ENCODE measurements around the gene VPS8. TPM values are rescaled to one million over a fixed set of nuclear protein-coding genes. Genes with fewer than 3 reads are reported as not detected.

Gene VPS8
- total and polyA plus RNA-seq, 4 donors: 4.2 to 34.9 (median 22.9) TPM

- TF ChIP-seq TAF1 (conservative IDR thresholded peaks at IDR 0.05) (no peak), HNF4A (conservative IDR thresholded peaks at IDR 0.05) (no peak), RXRA (IDR thresholded peaks at IDR 0.05) (no peak), MAX (IDR thresholded peaks at IDR 0.05) (no peak), ATF3 (IDR thresholded peaks at IDR 0.05) (no peak), CTCF (IDR thresholded peaks at IDR 0.05; ENCODE audit: low read depth, low read length, missing input control) (no peak), SP1 (IDR thresholded peaks at IDR 0.05) (no peak), JUND (IDR thresholded peaks at IDR 0.05) (no peak), GABPA (IDR thresholded peaks at IDR 0.05 in 1 of 2, conservative IDR thresholded peaks at IDR 0.05 in 1 of 2) (no peak), REST (IDR thresholded peaks at IDR 0.05) (no peak), HNF4G (IDR thresholded peaks at IDR 0.05) (no peak)
- Histone ChIP-seq H3K4me1 (ENCODE audit: control insufficient read depth in 4 of 4, insufficient read depth in 4 of 4, low read length in 3 of 4) (no peaks in the 10 kb centered on the region), H3K4me3 (ENCODE audit: low read depth in 1 of 3, low read length in 3 of 3) (no peak overlapping the region), H3K9ac (ENCODE audit: low read depth in 1 of 2, low read length in 2 of 2) (no peak overlapping the region), H3K27me3 (ENCODE audit: control insufficient read depth in 4 of 4, insufficient read depth in 4 of 4, low read length in 3 of 4) (no peaks in the 10 kb centered on the region), H3K9me3 (ENCODE audit: control insufficient read depth in 4 of 4, low read length in 3 of 4) (no peaks in the 10 kb centered on the region), H3K36me3 (ENCODE audit: control insufficient read depth in 4 of 4, insufficient read depth in 3 of 4, low read depth in 1 of 4, low read length in 3 of 4) (no peaks in the 10 kb centered on the region), H3K27ac (ENCODE audit: low read depth in 1 of 2, low read length in 2 of 2) (no peak overlapping the region)
- DNase-seq (ENCODE audit: low spot score): no peak
- 98% methylated on average over 1 of the region's 1 CpG for WGBS
Measured at GRCh38 chr3:185037801-185038200, 225.8 kb downstream of the VPS8 start.

- Histone ChIP-seq H3K4me1 (ENCODE audit: control insufficient read depth in 4 of 4, insufficient read depth in 4 of 4, low read length in 3 of 4) (peaks cover 0 to 5% (median 0%) of the 10 kb centered on the region in 4 donors), H3K4me3 (ENCODE audit: low read depth in 1 of 3, low read length in 3 of 3) (no peak overlapping the region), H3K9me3 (ENCODE audit: control insufficient read depth in 4 of 4, low read length in 3 of 4) (no peaks in the 10 kb centered on the region), H3K27me3 (ENCODE audit: control insufficient read depth in 4 of 4, insufficient read depth in 4 of 4, low read length in 3 of 4) (no peaks in the 10 kb centered on the region), H3K9ac (ENCODE audit: low read depth in 1 of 2, low read length in 2 of 2) (no peak overlapping the region), H3K36me3 (ENCODE audit: control insufficient read depth in 4 of 4, insufficient read depth in 3 of 4, low read depth in 1 of 4, low read length in 3 of 4) (no peaks in the 10 kb centered on the region), H3K27ac (ENCODE audit: low read depth in 1 of 2, low read length in 2 of 2) (no peak overlapping the region)
- WGBS: 97% methylated on average over 1 of the region's 1 CpG
- TF ChIP-seq SP1 (IDR thresholded peaks at IDR 0.05) (no peak), FOXA2 (IDR thresholded peaks at IDR 0.05) (no peak)
- no peak for DNase-seq (ENCODE audit: low spot score)
Measured at GRCh38 chr3:185040425-185040824, 228.5 kb downstream of the VPS8 start.

- no peak overlapping the region for H3K27ac ChIP-seq (ENCODE audit: low read depth in 1 of 2, low read length in 2 of 2)
- TF ChIP-seq ZBTB33 (IDR thresholded peaks at IDR 0.05) (no peak), MAX (IDR thresholded peaks at IDR 0.05) (no peak), JUND (IDR thresholded peaks at IDR 0.05) (no peak), RAD21 (IDR thresholded peaks at IDR 0.05) (no peak), HNF4A (conservative IDR thresholded peaks at IDR 0.05) (no peak), RXRA (IDR thresholded peaks at IDR 0.05) (no peak)
- peaks cover 0 to 11% (median 1%) of the 10 kb centered on the region in 4 donors for H3K4me1 ChIP-seq (ENCODE audit: control insufficient read depth in 4 of 4, insufficient read depth in 4 of 4, low read length in 3 of 4)
- H3K4me3 ChIP-seq (ENCODE audit: low read depth in 1 of 3, low read length in 3 of 3): no peak overlapping the region
- H3K36me3 ChIP-seq (ENCODE audit: control insufficient read depth in 4 of 4, insufficient read depth in 3 of 4, low read depth in 1 of 4, low read length in 3 of 4): no peaks in the 10 kb centered on the region
- H3K9me3 ChIP-seq (ENCODE audit: control insufficient read depth in 4 of 4, low read length in 3 of 4): no peaks in the 10 kb centered on the region
- H3K27me3 ChIP-seq (ENCODE audit: control insufficient read depth in 4 of 4, insufficient read depth in 4 of 4, low read length in 3 of 4): no peaks in the 10 kb centered on the region
- WGBS: 97% methylated on average over 4 of the region's 4 CpGs
- no peak overlapping the region for H3K9ac ChIP-seq (ENCODE audit: low read depth in 1 of 2, low read length in 2 of 2)
- DNase-seq (ENCODE audit: low spot score): no peak
Measured at GRCh38 chr3:185041540-185041939, 229.6 kb downstream of the VPS8 start.

Measured in liver (tissue), 9 donors.